NCI-H69 (cell line): Measurements from ENCODE around the gene SORCS3.
A peak's percentile ranks its signal among the peaks of the same experiment; 100 is the strongest.
"Not testable (repeated sequence)": the region's sequence is repeated elsewhere in the genome, so short reads cannot be mapped to it uniquely, and the experiment has no call there.

ENCODE experiments used
- DNase-seq: peaks from one replicate; lab custom pipeline; 2025; lab: John Stamatoyannopoulos, UW

SORCS3 gene

DNA sequence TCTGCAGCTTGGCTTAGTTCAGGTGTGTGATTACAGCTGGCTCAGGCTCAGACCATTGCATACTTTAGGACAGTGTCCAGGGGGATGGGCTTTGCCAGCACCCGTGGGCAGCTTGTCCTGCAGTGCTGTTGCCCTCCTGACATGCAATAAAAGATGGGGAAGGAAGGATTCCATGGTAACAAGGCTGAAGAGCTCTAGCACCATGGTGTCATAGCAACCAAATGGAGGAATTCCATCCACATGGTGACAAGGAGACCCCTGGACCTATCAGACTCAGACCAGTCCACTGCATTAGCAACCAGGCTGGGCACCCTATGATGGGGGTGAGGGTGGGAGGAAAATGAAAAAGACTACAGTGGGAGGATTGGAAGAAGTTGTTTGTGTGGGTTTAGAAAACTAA is 49.9 kb downstream of the SORCS3 start:
- DNase-seq, result no peak

GRCh38 chr10:104694074-104694473 is 53.0 kb downstream of the SORCS3 start:
- no peak for DNase-seq

- not testable (repeated sequence) for DNase-seq
Observed at GRCh38 chr10:104703262-104703661, 62.2 kb downstream of the SORCS3 start.

DNA sequence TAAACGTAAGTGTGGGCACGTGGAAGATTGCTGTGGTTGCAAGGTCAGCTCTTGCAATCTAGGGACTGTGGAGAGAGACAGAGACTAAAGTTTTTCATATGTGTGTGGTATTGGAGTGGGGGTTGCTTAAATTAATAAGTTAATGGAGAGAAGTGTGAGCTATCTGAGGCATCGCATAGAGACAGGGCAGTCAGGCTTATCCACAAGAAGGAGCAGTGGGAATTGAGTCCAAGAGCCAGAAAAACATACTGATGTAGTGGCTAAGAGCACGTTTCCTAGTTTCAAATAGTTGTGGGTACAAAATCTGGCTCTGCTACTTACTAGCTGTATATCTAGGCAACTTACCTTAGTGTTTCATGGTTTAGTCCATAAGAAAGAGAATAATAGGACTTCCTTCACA is 65.8 kb downstream of the SORCS3 start:
- DNase-seq, result no peak

DNA sequence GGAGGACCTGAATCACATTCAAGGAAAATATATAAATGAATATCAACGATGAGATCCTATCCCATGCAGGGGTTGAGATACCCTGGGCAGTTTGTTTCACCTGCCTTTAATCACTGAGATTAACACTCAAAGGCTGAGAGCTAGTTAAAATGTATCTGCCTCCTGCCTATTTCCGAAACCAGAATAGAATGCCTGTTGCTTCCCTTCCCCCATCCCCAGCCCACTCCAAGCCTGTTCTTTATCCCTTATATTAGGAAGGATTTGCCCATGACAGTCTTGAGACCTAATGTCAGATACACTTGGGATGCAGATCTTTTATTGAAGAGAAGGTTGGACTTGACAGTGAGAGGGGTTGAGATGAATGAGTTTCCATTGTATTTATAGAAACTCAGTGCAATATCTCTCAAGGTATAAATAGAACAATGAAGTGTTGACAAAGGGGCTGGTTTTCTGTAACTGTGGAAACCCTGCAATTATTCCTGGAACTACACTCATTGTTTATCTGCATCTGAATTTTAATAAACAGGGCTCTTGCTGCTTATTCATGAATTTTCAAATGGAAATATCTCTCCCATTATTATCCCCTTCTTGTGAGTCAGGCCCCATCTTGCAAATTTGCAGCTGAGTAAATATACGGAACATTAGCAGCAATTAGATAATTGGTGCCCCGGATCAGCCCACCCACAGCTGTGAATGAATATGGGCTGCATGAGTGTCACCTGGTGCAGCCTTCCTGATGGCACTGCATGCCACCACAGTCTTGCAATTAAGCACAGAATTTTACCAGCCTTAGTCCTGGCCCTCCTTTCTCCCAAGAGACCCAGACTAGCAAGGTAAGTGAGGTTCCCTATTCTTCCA is 66.7 kb downstream of the SORCS3 start:
- DNase-seq, result peak; percentile 86

DNA sequence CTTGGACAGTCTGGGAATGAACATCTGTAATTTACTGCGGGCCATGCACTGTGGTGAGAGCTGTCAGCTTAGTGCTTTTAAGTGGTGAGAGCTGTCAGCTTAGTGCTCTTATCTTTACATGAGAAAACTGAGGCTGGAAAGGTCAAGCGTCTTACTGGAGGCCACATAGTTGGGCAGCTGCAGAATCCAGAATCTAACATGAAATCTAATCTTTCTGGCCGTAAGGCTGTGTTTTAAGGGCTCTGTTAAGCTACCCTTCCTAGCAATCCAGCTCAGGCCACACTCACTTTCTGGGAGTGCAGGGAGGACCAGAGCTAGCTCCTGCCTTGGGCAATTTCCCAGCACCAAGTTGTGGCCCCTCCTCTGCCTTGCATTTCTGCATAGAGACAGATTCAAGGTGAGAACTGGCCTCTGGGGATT is 70.2 kb downstream of the SORCS3 start:
- no peak for DNase-seq

DNA sequence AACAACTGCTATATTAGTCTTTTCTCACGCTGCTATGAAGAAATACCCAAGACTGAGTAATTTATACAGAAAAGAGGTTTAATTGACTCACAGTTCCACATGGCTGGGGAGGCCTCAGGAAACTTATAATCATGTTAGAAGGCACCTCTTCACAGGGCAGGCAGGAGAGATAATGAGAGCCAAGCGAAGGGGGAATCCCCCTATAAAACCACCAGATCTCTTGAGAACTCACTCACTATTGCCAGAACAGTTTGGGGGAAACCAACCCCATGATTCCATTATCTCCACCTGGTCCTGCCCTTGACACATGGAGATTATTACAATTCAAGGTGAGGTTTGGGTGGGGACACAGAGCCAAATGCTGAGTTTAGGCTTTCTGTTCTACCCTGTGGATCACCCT is 89.5 kb downstream of the SORCS3 start:
- not testable (repeated sequence) for DNase-seq

GRCh38 chr10:104731192-104731591 is 90.1 kb downstream of the SORCS3 start:
- DNase-seq, result no peak

GRCh38 chr10:104732222-104732621 is 91.1 kb downstream of the SORCS3 start:
- DNase-seq, result no peak

GRCh38 chr10:104734433-104734832 is 93.3 kb downstream of the SORCS3 start:
- DNase-seq, result no peak

- peak; percentile 40 for DNase-seq
Observed at GRCh38 chr10:104735036-104735756, 94.1 kb downstream of the SORCS3 start.

GRCh38 chr10:104735757-104736391 is 94.8 kb downstream of the SORCS3 start:
- DNase-seq, result no peak

DNA sequence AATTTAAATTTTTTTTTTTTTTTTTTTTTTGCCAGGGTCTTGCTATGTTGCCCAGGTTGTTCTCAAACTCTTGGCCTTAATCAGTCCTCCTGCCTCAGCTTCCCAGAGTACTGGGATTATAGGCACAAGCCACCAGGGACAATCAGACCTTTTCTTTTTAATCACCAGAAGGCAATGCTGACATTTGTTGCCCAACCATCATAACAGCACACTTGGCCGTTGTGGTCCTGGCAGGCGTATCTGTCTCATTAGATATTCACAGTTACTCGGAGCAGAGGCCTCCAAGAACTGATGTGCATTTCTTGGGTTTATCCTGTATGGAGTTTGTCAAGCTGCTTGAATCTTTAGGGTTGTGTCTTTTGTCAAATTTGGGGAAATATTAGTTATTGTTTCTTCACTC is 100.0 kb downstream of the SORCS3 start:
- DNase-seq, result no peak

GRCh38 chr10:104744052-104744451 is 103.0 kb downstream of the SORCS3 start:
- no peak for DNase-seq

DNA sequence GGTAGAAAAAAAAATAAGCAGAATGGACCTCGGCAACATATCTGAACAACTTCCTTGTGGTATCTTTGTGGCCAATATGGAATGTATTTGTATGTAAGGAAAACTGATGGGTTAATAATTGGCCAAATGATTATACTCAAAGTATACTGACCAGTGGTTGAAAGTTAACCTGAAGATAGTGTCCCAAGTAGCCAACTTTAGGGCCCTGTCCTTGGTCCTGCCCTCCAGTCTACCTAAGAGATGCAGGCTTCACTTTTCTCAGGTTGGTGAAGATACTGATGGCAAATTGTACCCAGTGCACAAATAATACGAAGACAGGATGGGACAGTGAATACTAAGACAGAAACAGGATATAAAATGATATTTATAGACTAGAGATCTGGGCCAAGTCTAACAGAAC is 109.2 kb downstream of the SORCS3 start:
- DNase-seq, result no peak

DNA sequence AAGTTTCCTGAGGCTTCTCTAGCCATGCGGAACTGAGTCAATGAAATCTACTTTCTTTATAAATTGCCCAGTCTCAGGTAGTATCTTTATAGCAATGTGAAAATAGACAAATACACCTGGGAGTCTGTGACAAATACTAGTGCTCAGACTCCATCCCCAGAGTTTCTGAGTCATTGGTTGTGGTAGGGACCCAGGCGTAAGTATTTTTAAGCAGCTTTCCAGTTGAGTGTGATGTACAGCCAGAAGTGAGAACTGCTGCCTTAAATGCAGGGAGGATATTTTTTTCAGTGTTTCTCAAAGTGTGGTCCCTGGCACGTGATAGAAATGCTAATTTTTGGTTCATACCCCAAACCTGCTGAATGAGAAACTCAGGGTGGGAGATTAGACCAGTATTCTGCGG is 121.7 kb downstream of the SORCS3 start:
- DNase-seq, result no peak

DNA sequence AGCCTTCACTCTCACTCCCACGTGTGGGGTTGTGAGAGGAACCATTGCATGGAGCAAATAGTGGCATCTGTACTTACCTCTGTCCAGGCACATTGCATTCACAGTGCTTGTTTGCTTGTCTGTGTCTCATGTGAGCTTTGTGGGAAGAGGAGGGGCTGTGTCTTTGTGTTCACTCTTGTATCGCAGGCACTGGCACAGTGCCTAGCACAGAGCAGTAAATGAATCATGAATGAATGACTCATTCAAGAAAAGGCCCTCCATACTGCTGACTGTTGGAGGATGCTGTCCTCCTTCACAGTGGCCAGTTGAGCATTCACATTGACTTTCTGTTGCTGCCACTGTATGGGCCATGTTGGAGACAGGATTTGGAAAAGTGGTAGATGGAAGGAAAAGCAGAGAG is 125.3 kb downstream of the SORCS3 start:
- no peak for DNase-seq

GRCh38 chr10:104767282-104767681 is 126.2 kb downstream of the SORCS3 start:
- DNase-seq, result no peak

DNA sequence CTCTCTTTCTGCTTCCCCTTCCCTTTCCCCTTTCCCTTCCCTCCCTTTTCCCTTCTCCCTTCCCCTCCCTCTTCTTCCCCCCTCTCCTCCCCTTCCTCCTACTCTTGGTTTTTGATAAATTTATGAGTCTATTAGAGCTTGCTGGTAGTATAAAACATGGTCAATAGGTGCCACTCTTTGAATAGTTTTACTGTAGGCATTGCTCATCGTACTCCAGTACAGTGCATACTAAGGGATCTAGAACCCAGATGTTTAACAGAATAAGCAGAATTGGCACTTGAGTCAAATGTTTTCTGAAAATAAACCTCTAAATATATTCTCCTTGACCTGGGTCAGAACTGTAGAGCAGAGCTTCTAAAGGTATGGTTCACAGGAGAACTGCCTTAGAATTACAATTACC is 126.7 kb downstream of the SORCS3 start:
- DNase-seq, result peak; percentile 6

DNA sequence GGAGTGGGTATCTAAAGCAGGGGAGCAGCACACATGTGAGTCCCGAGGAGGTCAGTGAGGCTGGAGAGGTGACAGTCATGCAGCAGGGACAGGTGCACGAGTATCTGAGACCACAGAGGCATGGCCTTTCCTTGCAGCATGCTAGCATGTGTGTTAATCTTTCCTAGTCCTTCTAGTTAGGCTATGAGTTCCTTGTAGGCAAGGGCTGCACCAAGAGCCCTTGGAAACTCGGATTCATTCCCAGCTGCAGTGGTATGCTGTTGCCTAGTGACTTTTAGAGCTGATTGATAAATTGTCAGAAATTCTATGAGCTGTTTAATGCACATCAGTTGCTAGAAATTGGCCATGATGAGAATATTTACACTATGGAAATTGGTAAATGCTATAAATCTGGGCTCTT is 132.0 kb downstream of the SORCS3 start:
- no peak for DNase-seq

DNA sequence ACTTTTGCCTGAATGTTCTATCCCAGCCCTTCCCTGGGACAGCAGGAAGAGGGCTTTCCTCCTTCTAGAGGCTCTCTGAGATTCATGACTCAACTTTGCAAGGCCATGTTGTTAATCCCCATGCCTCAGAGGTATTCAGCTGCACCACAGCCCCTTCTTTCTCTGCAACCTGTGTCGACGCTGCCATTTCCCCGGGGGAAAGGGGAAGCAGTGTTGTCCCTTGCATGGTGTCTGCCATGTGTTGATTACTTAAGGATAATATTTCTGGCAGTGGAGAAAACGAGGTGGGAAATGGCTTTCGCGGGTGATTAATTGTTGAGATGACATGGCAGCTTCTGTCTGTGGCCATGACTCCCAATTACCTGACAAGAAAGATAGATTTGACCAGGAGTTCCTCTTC is 133.1 kb downstream of the SORCS3 start:
- DNase-seq, result peak; percentile 29

GRCh38 chr10:104777086-104777799 is 136.2 kb downstream of the SORCS3 start:
- DNase-seq, result peak; percentile 7
